Measurements from ENCODE around the gene PNPLA7. TPM values are rescaled to one million over a fixed set of nuclear protein-coding genes. Genes with fewer than 3 reads are reported as not detected.

Gene PNPLA7
- total and polyA plus RNA-seq, 2 of the 13 experiments (the other 11 are each of a cell fraction or from before 2014, with no cell fraction given): 0.42 to 1.5 TPM

DNA sequence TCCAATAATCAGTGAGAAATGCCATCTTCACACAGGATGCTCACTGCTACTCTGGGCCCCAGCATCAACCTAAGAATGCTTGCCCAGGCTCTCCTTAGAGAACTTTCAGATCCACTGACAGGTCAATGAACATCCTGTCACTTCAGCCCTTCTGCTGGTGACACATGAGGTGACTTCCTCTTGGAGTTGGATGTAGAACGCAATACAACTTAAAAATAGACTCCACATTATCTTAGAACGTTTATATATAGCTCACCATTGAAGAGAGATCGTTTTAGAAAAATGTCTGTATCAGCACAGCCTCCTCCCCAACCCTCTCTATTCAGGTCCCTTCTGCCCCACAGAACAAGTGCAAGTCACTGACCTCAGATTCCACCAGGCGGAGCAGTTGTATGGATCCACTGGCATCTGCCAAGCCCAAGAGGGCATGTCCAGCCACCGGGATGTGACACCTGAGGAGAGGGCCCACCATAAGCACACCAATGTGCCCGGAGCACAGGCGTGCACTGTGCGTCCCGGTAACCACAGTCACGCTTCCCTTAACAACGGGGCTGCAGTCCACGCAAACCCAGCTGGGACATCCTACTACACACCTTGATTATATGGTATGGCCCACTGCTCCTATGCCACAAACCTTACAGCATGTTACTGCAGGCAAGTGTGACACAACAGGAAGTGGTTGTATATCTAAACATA is 25.7 kb upstream of the PNPLA7 start:
- Histone ChIP-seq H3K36me3 (replicated peaks in 1 of 2; ENCODE audit: control insufficient read depth in 1 of 2, insufficient read depth in 2 of 2, low read length in 2 of 2) (peaks cover 12 to 39% of the 10 kb centered on the region in 2 experiments; a peak in 4 of 5 replicates), H3K27me3 (ENCODE audit: control insufficient read depth in 1 of 2, insufficient read depth in 2 of 2, low read length in 2 of 2) (no peaks in the 10 kb centered on the region), H3K27ac (ENCODE audit: extremely low read length, insufficient read depth, low read length) (no peak overlapping the region), H3K9me3 (ENCODE audit: low read length) (no peaks in the 10 kb centered on the region), H3K9ac (ENCODE audit: insufficient read depth, low read depth, low read length) (no peak overlapping the region), H4K20me1 (ENCODE audit: insufficient read depth, low read length) (no peaks in the 10 kb centered on the region; the same call in 1 of the 2 replicates), H3K4me2 (ENCODE audit: low read depth, low read length) (0 out of 2 replicates have a peak overlapping the region, but pooled peaks have one; percentile 18), H3K4me1 (ENCODE audit: insufficient read depth, low read length) (peaks cover 30% of the 10 kb centered on the region), H2AFZ (ENCODE audit: low read length) (no peak overlapping the region), H3K79me2 (ENCODE audit: insufficient read depth, low read length) (peaks cover 24% of the 10 kb centered on the region), H3K4me3 (replicated peaks in 1 of 3; ENCODE audit: insufficient read depth in 1 of 3, low read depth in 2 of 3, low read length in 3 of 3) (no peak overlapping the region)
- 93% methylated on average over 6 of the region's 12 CpGs for WGBS (ENCODE audit: low lambda C conversion rate)
- TF ChIP-seq, protein P1, sequence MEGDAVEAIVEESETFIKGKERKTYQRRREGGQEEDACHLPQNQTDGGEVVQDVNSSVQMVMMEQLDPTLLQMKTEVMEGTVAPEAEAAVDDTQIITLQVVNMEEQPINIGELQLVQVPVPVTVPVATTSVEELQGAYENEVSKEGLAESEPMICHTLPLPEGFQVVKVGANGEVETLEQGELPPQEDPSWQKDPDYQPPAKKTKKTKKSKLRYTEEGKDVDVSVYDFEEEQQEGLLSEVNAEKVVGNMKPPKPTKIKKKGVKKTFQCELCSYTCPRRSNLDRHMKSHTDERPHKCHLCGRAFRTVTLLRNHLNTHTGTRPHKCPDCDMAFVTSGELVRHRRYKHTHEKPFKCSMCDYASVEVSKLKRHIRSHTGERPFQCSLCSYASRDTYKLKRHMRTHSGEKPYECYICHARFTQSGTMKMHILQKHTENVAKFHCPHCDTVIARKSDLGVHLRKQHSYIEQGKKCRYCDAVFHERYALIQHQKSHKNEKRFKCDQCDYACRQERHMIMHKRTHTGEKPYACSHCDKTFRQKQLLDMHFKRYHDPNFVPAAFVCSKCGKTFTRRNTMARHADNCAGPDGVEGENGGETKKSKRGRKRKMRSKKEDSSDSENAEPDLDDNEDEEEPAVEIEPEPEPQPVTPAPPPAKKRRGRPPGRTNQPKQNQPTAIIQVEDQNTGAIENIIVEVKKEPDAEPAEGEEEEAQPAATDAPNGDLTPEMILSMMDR (CRISPR knock-in tag; IDR thresholded peaks at IDR 0.05): 0 out of 2 replicates have a peak, but pooled peaks have one; percentile 9
- no peak for TF ChIP-seq NFATC3 (CRISPR knock-in tag; IDR thresholded peaks at IDR 0.05)
- no peak for TF ChIP-seq ZNF207 (IDR thresholded peaks at IDR 0.05; ENCODE audit: borderline replicate concordance)
- TF ChIP-seq FOXO1 (CRISPR knock-in tag; IDR thresholded peaks at IDR 0.05): no peak
- ChIA-PET POLR2A (interaction anchor here (0.8 kb wide), 1 partner anchor 16 kb away, joined by 4 read pairs; no protein-coding TSS in a partner anchor), CTCF (ENCODE audit: low intra/inter-chr PET ratio, low total read pairs) (no interaction called here)
- FAIRE-seq: no peak
- in situ Hi-C loops (cut with HindIII; ENCODE audit: extremely low pct_ligation_motif_present, low pct_unique_long_range_greater_than_20kb): no loop called here
- intact Hi-C loops (cut with micrococcal nuclease; ENCODE audit: unreplicated experiment): no loop called here
- no peak for DNase-seq (ENCODE audit: low spot score)
- BruUV-seq (replicated peaks): no TSS peak
- ATAC-seq: no peak

DNA sequence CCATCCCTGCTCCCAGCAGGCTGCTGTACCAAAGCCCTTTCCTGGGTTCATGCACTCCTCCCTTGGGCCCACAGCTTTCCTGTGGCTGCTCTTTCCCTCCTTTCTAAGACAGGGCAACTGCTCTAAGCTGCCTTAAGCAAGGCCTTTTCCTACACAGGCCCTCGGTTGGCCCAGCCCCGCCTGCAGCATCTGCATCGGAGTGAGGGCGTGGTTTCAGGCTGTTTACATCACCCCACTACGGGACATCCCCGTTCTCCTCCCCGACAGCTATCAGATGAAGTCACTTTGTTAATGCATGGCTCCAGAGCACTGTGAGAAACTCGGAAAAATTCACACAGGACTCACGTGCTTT is 25.1 kb upstream of the PNPLA7 start:
- no peaks in the 10 kb centered on the region; the same call in 1 of the 2 replicates for H4K20me1 ChIP-seq (ENCODE audit: insufficient read depth, low read length)
- no peak overlapping the region for H3K9ac ChIP-seq (ENCODE audit: insufficient read depth, low read depth, low read length)
- peaks cover 16 to 45% of the 10 kb centered on the region in 2 experiments; a peak in 4 of 5 replicates for H3K36me3 ChIP-seq (replicated peaks in 1 of 2; ENCODE audit: control insufficient read depth in 1 of 2, insufficient read depth in 2 of 2, low read length in 2 of 2)
- H2AFZ ChIP-seq (ENCODE audit: low read length): no peak overlapping the region
- FAIRE-seq (no peak), DNase-seq (ENCODE audit: low spot score) (no peak), ATAC-seq (no peak)
- WGBS (ENCODE audit: low lambda C conversion rate): 93% methylated on average over 9 of the region's 9 CpGs
- intact Hi-C loops (cut with micrococcal nuclease; ENCODE audit: unreplicated experiment): no loop called here
- no peak overlapping the region for H3K27ac ChIP-seq (ENCODE audit: extremely low read length, insufficient read depth, low read length)
- H3K27me3 ChIP-seq (ENCODE audit: control insufficient read depth in 1 of 2, insufficient read depth in 2 of 2, low read length in 2 of 2): no peaks in the 10 kb centered on the region
- H3K4me2 ChIP-seq (ENCODE audit: low read depth, low read length): no peak overlapping the region
- in situ Hi-C loops (cut with HindIII; ENCODE audit: extremely low pct_ligation_motif_present, low pct_unique_long_range_greater_than_20kb): no loop called here
- ChIA-PET POLR2A (no interaction called here), CTCF (ENCODE audit: low intra/inter-chr PET ratio, low total read pairs) (no interaction called here)
- peaks cover 29% of the 10 kb centered on the region for H3K4me1 ChIP-seq (ENCODE audit: insufficient read depth, low read length)
- no peak overlapping the region for H3K4me3 ChIP-seq (replicated peaks in 1 of 3; ENCODE audit: insufficient read depth in 1 of 3, low read depth in 2 of 3, low read length in 3 of 3)
- no peaks in the 10 kb centered on the region for H3K9me3 ChIP-seq (ENCODE audit: low read length)
- TF ChIP-seq SRY (CRISPR knock-in tag; IDR thresholded peaks at IDR 0.05) (no peak), BORCS8-MEF2B (CRISPR knock-in tag; IDR thresholded peaks at IDR 0.05) (no peak), NFIB (CRISPR knock-in tag; IDR thresholded peaks at IDR 0.05; ENCODE audit: borderline replicate concordance) (no peak), CBX1 (IDR thresholded peaks at IDR 0.05; ENCODE audit: low read depth) (no peak), TCF7L2 (IDR thresholded peaks at IDR 0.05; ENCODE audit: low read depth, low read length) (no peak), ZNF121 (CRISPR knock-in tag; IDR thresholded peaks at IDR 0.05) (no peak)
- TF ChIP-seq, protein P2, sequence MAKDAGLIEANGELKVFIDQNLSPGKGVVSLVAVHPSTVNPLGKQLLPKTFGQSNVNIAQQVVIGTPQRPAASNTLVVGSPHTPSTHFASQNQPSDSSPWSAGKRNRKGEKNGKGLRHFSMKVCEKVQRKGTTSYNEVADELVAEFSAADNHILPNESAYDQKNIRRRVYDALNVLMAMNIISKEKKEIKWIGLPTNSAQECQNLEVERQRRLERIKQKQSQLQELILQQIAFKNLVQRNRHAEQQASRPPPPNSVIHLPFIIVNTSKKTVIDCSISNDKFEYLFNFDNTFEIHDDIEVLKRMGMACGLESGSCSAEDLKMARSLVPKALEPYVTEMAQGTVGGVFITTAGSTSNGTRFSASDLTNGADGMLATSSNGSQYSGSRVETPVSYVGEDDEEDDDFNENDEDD (CRISPR knock-in tag; IDR thresholded peaks at IDR 0.05; ENCODE audit: borderline replicate concordance): no peak
- BruUV-seq (replicated peaks): no TSS peak
- H3K79me2 ChIP-seq (ENCODE audit: insufficient read depth, low read length): peaks cover 28% of the 10 kb centered on the region

All from HepG2 (cell line).